ENCODE data around the gene GZMH.
"Not testable (repeated sequence)": the region's sequence is repeated elsewhere in the genome, so short reads cannot be mapped to it uniquely, and the experiment has no call there.

GZMH gene

DNA sequence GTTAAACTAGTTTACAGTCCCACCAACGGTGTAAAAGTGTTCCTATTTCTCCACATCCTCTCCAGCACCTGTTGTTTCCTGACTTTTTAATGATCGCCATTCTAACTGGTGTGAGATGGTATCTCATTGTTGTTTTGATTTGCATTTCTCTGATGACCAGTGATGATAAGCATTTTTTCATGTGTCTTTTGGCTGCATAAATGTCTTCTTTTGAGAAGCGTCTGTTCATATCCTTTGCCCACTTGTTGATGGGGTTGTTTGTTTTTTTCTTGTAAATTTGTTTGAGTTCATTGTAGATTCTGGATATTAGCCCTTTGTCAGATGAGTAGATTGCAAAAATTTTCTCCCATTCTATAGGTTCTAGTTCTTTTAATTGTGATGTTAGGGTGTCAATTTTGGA is 25.1 kb downstream of the GZMH start:
- H3K9ac ChIP-seq (ENCODE audit: low read depth, low read length); H3K4me1 ChIP-seq (ENCODE audit: control insufficient read depth, insufficient read depth, low read length); H3K36me3 ChIP-seq (ENCODE audit: insufficient read depth, low read length); H3K27me3 ChIP-seq (ENCODE audit: control insufficient read depth, insufficient read depth, low read length); H3K4me2 ChIP-seq (ENCODE audit: low read length); H3K4me3 ChIP-seq (ENCODE audit: low read length); H3K9me3 ChIP-seq (replicated peaks; ENCODE audit: low read length): not testable (repeated sequence)

DNA sequence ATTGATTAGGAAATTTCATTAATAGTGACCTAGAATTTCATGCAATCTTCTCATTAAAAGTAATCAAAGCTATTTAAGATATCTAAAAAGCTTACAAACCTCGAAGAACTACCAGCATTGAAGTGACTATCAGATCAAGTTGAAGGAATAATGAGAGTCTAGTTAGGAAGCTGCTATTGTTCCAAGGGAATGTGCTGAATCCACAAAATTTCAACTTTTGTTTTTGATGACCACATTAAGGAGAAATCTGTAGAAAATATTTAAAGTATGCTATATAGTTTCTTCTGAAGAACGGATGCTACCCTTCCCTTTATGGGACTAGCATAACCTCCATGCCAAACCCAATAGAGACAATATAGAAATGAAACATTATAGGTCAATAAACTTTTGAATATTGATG is 30.9 kb downstream of the GZMH start:
- no peak overlapping the region for H3K4me2 ChIP-seq (ENCODE audit: low read length)
- H3K4me1 ChIP-seq (ENCODE audit: control insufficient read depth, insufficient read depth, low read length), result no peaks in the 10 kb centered on the region
- no peaks in the 10 kb centered on the region for H3K36me3 ChIP-seq (ENCODE audit: insufficient read depth, low read length)
- no peaks in the 10 kb centered on the region for H3K9me3 ChIP-seq (replicated peaks; ENCODE audit: low read length)
- H3K4me3 ChIP-seq (ENCODE audit: low read length), result no peak overlapping the region
- H3K9ac ChIP-seq (ENCODE audit: low read depth, low read length), result no peak overlapping the region
- H3K27me3 ChIP-seq (ENCODE audit: control insufficient read depth, insufficient read depth, low read length), result no peaks in the 10 kb centered on the region

DNA sequence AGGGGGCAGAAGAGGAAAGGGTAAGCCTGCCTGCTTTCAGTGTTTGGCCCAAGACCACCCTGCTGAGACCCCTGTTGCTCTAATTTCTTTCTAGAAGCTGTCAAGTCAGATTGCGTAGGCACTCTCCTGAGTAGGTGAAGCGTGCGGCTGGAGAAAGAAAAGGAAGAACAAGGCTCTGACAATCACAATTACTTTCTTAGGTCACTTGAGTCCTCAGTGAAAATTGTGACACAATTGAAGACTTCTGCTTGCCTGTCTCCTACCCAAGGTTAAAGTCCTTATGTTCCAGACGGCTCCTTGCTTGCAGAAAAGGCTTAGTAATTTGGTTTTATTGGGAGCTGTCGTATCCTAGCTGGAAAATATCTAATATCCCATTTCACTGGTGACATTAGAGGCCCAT is 32.7 kb downstream of the GZMH start:
- no peaks in the 10 kb centered on the region for H3K27me3 ChIP-seq (ENCODE audit: control insufficient read depth, insufficient read depth, low read length)
- H3K4me2 ChIP-seq (ENCODE audit: low read length), result no peak overlapping the region
- no peak overlapping the region for H3K9ac ChIP-seq (ENCODE audit: low read depth, low read length)
- no peaks in the 10 kb centered on the region for H3K9me3 ChIP-seq (replicated peaks; ENCODE audit: low read length)
- no peak overlapping the region for H3K4me3 ChIP-seq (ENCODE audit: low read length)
- H3K4me1 ChIP-seq (ENCODE audit: control insufficient read depth, insufficient read depth, low read length), result no peaks in the 10 kb centered on the region
- no peaks in the 10 kb centered on the region for H3K36me3 ChIP-seq (ENCODE audit: insufficient read depth, low read length)

DNA sequence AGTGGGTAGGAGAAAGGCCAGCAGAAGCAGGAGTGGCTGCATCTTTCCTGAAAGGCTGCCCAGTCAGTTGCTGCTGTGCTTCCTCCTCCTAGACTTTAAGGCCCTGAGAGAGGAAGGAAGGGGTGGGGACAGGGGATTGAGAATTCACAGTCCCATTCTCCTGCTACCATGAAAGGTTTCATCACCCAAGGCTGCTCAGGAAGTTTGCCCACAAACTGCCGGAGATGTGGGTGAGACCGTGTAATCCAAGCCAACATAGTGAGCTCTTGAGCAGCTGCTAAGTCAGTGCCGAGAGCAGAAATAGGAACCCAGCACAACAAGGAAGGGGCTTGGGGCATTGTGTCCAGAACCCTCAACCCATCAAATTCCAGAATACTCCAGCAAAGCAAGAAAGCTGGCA is 33.3 kb downstream of the GZMH start, which contains the start of gene CTSG:
CTSG (minus strand) TSS at position 69 of the 400 bp plus-strand sequence; CDS start at position 42, 27 bp downstream.
- no peaks in the 10 kb centered on the region for H3K4me1 ChIP-seq (ENCODE audit: control insufficient read depth, insufficient read depth, low read length)
- H3K9me3 ChIP-seq (replicated peaks; ENCODE audit: low read length), result no peaks in the 10 kb centered on the region
- no peak within 1 kb of the TSS for H3K4me2 ChIP-seq (ENCODE audit: low read length)
- no peak within 1 kb of the TSS for H3K9ac ChIP-seq (ENCODE audit: low read depth, low read length)
- H3K27me3 ChIP-seq (ENCODE audit: control insufficient read depth, insufficient read depth, low read length), result no peaks in the 10 kb centered on the region
- no peak within 1 kb of the TSS for H3K4me3 ChIP-seq (ENCODE audit: low read length)
- no peaks in the 10 kb centered on the region for H3K36me3 ChIP-seq (ENCODE audit: insufficient read depth, low read length)

DNA sequence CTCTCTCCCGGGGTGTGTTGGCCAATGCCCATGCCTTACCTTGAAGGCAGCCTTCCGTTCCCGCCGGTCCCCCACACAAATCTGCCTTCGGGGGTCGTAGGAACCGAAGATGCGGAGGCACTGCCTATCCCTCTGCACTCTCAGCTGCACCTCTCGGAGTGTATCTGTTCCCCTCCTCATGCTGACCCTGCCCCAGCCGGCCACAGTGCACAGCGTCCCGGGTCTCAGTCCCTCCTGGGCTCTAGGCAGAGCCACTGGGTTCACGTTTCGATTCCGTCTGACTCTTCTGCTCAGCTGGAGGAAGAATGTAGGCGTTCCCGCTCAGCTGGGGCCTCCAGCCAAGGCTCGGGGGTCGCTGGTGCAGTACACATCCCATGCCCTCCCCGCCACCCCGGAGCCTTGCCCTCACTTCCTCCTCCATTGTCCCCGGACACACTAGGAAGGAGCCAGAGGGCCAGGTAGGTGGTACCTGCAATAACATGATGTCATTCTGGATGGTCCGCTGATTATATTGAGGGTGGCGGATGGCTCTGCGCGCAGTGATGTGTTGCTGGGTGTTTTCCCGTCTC is 35.2 kb downstream of the GZMH start:
- no peaks in the 10 kb centered on the region for H3K9me3 ChIP-seq (replicated peaks; ENCODE audit: low read length)
- H3K4me1 ChIP-seq (ENCODE audit: control insufficient read depth, insufficient read depth, low read length), result no peaks in the 10 kb centered on the region
- H3K4me2 ChIP-seq (ENCODE audit: low read length), result no peak overlapping the region
- H3K9ac ChIP-seq (ENCODE audit: low read depth, low read length), result no peak overlapping the region
- H3K36me3 ChIP-seq (ENCODE audit: insufficient read depth, low read length), result no peaks in the 10 kb centered on the region
- H3K27me3 ChIP-seq (ENCODE audit: control insufficient read depth, insufficient read depth, low read length), result no peaks in the 10 kb centered on the region
- H3K4me3 ChIP-seq (ENCODE audit: low read length), result no peak overlapping the region

DNA sequence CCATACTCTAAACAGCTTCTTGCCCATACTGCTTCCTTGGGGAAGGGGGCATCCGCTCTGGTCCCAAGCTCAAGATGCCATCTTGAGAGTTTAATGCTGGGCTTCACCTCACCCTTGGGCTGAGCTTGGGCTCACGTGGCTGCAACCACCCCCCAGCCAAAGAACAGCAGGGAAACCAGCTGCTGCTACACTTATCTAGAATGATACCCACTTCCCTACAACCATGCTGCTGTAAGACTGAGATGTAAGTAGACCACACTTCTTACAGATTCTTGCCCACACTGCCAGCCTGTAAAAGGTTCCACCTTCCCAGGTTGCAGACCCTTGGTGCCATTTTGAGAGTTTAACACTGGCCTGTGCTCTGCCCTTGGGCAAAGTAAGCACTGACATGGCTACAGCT is 43.2 kb downstream of the GZMH start:
- H3K27me3 ChIP-seq (ENCODE audit: control insufficient read depth, insufficient read depth, low read length), result no peaks in the 10 kb centered on the region
- H3K9me3 ChIP-seq (replicated peaks; ENCODE audit: low read length), result no peaks in the 10 kb centered on the region
- H3K4me1 ChIP-seq (ENCODE audit: control insufficient read depth, insufficient read depth, low read length), result no peaks in the 10 kb centered on the region
- H3K36me3 ChIP-seq (ENCODE audit: insufficient read depth, low read length), result no peaks in the 10 kb centered on the region
- no peak overlapping the region for H3K4me2 ChIP-seq (ENCODE audit: low read length)
- no peak overlapping the region for H3K4me3 ChIP-seq (ENCODE audit: low read length)
- H3K9ac ChIP-seq (ENCODE audit: low read depth, low read length), result no peak overlapping the region

DNA sequence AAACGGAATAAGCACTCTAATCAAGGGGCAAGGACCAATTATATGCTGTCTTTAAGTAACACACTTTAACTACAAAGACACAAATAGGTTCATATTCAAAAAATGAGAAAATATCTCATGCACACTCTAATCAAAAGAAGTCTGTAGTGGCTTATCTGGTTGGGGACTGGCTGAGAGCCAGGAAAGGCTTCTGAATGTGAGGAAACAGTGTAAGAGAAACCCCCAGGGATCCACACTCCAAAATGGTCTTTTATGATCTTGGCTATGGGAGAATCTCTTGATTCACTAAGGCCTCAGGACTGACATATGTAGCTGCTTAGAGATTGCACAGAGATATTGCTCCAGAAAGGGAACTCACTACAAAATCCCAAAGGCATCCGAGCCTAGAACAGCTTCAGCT is 43.7 kb downstream of the GZMH start:
- Histone ChIP-seq H3K4me3 (ENCODE audit: low read length) (no peak overlapping the region), H3K4me1 (ENCODE audit: control insufficient read depth, insufficient read depth, low read length) (no peaks in the 10 kb centered on the region)

DNA sequence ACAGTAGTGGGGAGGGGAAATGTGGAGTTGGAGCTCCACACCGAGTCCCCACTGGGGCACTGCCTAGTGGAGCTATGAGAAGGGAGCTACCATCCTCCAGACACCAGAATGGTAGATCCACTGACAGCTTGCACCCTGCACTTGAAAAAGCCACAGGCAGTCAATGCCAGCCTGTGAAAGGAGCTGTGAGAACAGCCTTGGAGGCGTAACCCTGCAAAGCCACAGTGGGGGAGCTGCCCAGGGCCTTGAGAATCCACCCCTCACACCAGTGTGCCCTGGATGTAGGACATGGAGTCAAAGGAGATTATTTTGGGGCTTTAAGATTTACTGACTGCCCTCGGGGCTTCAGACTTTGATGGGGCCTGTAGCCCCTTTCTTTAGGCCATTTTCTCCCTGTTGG is 46.0 kb downstream of the GZMH start:
- Histone ChIP-seq H3K9me3 (replicated peaks; ENCODE audit: low read length) (no peaks in the 10 kb centered on the region), H3K36me3 (ENCODE audit: insufficient read depth, low read length) (no peaks in the 10 kb centered on the region), H3K4me3 (ENCODE audit: low read length) (no peak overlapping the region), H3K4me1 (ENCODE audit: control insufficient read depth, insufficient read depth, low read length) (no peaks in the 10 kb centered on the region), H3K9ac (ENCODE audit: low read depth, low read length) (no peak overlapping the region), H3K27me3 (ENCODE audit: control insufficient read depth, insufficient read depth, low read length) (no peaks in the 10 kb centered on the region), H3K4me2 (ENCODE audit: low read length) (no peak overlapping the region)

More for the DNA sequence above, 43.7 kb downstream of the GZMH start:
- Histone ChIP-seq H3K4me2 (ENCODE audit: low read length) (no peak overlapping the region), H3K36me3 (ENCODE audit: insufficient read depth, low read length) (no peaks in the 10 kb centered on the region), H3K9ac (ENCODE audit: low read depth, low read length) (no peak overlapping the region), H3K27me3 (ENCODE audit: control insufficient read depth, insufficient read depth, low read length) (no peaks in the 10 kb centered on the region), H3K9me3 (replicated peaks; ENCODE audit: low read length) (no peaks in the 10 kb centered on the region)

DNA sequence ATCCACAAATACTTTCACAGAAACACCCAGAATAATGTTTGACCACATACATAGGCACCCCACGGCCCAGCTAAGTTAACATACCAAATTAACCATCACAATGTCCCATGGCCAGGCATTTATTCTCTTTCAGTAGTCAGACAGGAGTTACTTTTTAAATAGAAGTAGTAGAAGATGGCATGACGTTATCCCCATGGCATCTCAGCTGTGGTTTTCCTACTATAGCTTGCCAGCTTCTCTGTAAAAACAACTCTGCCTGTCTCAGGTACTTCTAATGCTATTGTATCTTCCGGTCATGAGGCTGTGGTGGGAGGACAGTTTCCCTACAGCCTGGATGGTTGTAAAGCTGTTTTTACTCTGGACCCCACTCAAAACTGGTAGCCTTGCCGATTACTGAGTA is 52.7 kb downstream of the GZMH start:
- H3K9me3 ChIP-seq (replicated peaks; ENCODE audit: low read length), result no peaks in the 10 kb centered on the region
- no peaks in the 10 kb centered on the region for H3K27me3 ChIP-seq (ENCODE audit: control insufficient read depth, insufficient read depth, low read length)
- H3K4me1 ChIP-seq (ENCODE audit: control insufficient read depth, insufficient read depth, low read length), result no peaks in the 10 kb centered on the region
- H3K4me2 ChIP-seq (ENCODE audit: low read length), result no peak overlapping the region
- no peak overlapping the region for H3K9ac ChIP-seq (ENCODE audit: low read depth, low read length)
- no peaks in the 10 kb centered on the region for H3K36me3 ChIP-seq (ENCODE audit: insufficient read depth, low read length)
- H3K4me3 ChIP-seq (ENCODE audit: low read length), result no peak overlapping the region

Data from skeletal muscle satellite cell (primary cell).